DMS114 treated with DMSO at 0.1 percent for 48 hours (cell line): ENCODE measurements around the gene CHIT1.

ENCODE experiments used
- DNase-seq: peaks from one replicate; lab custom pipeline; 2025; ENCODE audit not compliant: unreplicated experiment; lab: John Stamatoyannopoulos, UW

CHIT1 gene

DNA sequence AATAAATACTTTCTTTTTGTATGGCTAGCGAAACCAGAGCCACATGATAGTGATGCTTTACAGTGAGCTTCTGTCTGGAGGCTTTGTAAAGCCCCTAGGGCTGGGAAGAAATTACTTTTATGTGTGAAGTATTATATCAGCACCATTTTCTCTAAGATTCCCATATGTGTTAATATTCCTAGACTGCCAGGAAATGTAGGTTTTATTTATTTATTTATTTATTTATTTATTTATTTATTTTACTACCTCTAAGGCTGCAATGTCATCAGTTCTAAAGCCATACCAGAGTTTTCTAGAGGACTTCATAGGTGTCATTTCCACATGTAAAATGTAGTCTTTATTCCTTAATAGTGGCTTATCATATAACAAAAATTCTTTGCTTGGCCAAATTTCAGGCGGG, 38.5 kb downstream of the CHIT1 start:
- no peak for DNase-seq

DNA sequence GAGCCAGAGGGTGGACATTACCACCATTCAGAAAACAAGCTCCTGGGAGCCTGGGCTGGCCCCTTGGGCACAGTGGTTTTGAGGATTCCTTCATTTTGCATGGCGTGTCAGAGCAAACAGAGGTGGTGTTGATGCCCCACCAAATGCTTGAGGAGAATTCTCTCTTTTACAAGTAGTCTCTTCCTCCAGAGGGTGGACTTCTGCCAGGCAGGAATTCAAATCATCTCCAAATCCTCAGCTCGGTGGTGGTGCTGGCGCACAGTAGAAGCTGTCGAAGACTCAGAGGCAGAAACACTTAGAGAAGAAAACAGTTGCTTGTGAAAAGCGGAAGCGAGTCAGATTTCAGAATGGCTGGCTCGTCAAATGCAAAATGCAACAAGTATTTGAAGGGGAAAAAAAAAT, 39.5 kb downstream of the CHIT1 start:
- no peak for DNase-seq

DNA sequence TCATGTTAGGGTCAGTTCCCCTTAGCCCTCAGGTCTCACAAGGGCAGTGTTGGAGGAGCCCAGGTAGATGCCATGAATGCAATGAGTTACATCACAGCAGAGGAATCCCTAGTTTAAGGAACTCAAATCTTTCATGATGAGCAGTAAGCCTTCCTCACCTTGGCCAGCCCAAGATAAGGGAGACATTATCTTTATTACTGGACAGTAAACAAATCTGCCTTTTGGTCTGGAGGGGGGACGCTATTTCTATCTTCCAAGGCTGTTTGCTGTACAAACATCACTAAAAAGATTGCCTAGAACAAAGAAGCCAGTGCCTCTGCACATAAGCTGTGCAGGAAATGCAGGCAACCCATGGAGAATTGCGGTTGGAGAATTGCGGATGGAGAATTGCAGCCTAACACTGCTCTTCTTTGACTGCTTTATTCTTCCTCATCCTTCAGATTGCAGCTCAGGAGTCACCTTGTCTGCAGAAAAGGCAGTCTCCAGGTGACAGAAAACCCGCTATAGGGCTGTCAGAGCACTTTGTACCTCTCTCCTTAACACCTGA, 40.7 kb downstream of the CHIT1 start:
- no peak for DNase-seq

DNA sequence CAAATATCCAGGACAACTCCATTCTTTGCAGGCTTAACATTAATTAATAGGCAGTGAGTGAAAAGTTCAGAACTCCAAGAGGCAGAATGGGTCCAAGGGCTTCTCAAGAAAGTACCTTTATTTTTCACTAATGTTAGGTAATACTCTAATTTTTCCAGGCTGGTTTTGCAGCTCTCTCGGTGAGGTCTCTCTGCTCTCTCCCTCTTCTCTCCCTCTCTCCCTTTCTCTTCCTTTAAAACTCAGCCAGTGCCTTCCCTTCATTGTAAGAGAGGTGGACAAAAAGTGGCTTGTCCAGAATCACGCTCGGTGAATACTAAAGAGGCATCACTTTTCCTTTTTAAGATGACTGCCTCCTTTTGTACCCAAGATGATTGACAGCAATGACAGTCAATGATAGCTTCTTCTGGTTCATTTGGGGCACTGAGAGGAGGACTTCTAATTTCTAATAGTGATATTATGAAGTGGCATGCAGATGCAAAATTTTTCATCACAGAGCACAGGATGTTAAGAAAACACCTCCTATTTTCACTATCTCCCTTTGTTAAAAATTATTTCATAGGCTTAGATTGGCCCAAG, 41.7 kb downstream of the CHIT1 start:
- DNase-seq: no peak

DNA sequence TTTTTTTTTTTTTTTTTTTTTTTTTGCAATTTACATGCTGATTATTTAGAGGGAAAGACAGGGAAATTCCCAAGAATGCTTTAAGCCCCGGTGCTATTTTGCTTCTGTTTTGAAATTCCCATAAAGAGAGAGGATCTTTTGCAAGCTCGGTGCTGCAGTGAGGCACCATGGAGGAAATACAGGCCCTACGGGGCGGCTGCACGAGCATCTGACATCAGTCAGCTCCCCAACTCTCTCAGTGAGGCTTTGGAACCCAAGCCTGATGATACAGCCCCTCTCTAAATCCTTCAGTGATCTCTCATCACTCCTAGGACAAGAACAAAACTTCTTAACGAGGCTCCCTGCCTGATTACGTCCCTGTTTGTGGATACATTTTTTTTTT, 42.2 kb downstream of the CHIT1 start:
- DNase-seq: no peak

DNA sequence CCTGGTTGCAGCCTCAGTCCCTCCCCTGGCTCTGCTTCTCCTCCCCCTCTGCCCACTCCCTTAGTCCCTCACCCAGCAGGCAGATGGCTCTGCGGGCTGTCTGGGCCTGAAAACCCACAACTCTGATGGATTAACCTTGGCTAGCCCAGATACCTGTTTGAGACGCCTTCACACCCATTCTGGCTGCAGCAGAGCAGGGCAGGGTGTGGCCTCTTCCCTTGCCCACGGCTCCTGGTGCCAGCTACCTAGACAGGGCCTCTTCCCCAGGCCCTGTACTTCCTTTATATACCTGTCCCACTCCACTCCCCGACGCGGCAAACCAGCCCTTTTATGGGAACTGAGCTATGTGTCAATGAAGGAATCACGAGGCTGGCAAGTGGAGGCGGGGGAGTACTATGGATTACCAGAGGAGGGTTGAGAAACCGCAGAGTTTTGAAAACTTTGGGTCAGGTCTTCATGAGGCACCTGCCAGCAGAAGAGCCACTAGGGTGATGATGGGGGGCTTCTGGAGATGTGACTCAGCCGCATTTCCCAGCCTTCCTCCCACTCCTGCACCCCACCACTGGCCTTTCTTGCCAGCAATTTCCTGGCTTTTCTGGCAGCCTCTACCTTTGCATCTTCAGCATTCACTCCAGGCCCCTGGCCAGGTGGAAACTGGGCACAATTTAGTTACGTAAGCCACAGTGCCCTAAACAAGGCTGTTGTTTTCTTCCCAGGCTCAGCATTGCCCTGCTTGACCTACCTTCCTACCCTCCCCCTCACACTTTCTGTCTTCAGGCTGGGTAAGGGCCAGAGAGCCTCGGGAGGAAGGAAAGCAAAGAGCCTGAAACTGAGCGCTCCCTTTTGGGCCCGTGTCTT, 42.8 kb downstream of the CHIT1 start, which contains the start of gene CHI3L1:
TSS of gene CHI3L1 (minus strand) at position 259 of the 858 bp plus-strand sequence. CDS start at position 178, 81 bp downstream.
- no peak for DNase-seq

DNA sequence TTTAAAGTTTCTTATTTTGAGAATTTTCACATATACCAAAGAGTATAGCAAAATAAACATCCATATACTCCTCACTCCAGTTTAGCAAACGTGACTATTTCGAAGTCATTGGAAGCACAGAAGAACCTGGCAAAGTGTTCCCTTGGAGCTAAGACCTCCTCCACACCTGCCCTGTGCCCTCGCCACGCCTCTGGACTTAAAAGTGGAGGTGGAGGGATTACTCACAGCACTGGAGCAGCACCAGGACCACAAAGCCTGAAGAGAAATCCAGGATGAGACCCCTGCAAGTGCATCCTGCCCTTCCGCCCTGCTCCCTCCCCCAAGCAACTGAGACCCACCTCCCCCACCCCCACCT, 43.4 kb downstream of the CHIT1 start:
- DNase-seq: no peak

DNA sequence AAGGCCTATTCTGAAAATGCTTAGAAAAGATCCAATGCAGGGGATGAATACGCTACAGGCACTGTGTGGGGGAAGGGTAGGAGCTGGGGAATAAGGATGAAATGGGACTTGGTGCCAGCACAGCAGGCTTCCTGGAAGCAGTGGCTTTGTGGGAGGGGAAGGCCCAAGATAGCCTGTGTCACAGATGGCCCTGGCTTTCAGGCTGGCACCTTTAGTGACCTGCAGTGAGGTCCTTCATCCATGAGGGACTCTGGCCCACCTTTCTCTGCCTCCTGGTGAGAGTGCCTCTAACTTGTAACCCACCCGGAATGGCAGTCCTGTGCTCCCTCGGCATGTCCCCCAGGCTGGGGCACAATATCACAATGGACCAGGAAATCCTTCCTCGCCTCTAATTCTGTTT, 43.9 kb downstream of the CHIT1 start:
- no peak for DNase-seq

DNA sequence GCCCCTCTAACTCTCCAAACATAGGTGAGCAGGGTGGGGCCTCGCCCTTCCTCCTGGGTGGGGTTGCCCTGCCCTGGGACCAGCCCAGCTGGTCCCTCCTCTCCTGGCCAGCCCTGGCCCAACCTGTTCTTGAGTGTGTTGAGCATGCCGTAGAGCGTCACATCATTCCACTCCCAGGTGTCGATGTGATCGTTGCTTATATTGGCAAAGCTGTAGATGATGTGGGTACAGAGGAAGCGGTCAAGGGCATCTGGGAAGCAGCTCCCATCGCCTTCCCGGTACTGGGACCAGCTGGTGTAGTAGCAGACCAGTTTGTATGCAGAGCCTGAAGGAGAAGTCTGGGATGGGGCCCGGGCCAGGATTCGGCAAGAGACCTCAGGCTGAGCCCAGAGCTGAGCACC, 44.4 kb downstream of the CHIT1 start:
- no peak for DNase-seq

DNA sequence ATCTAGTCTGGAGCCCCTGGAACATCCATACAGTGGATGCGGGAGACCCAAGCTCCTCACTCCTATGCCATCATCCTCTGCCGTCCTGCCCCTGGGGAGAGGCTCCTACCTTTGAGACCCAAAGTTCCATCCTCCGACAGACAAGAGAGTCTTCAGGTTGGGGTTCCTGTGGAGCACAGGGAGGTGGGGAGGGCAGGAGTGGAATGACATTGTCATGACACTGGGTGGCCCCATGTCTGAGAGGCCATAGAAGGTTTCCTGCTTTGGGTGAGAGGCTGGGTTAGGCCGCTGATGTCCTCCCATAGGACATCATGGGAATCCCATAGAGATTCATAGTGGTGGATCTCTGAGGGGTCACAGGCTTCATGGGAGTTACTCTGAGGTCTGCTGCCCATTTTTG, 45.0 kb downstream of the CHIT1 start:
- no peak for DNase-seq

DNA sequence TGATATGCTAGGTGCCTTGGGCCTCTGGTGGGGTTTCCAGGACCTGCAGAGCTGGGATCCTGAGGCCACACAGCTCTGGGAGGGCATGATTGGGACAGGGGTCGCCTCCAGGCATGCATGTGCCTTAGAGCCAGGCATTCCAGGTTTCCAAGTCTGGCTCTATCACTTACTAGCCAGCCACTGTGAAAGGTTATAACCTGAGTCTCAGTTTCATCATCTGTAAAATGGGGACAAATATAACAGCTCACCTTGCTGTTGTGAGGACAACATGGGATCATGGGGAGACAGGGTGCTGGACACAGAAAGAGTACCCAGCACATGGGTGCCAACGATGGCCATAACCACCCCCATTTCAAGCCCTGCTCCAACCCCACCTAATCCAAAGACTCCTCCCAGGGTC, 45.6 kb downstream of the CHIT1 start:
- no peak for DNase-seq

DNA sequence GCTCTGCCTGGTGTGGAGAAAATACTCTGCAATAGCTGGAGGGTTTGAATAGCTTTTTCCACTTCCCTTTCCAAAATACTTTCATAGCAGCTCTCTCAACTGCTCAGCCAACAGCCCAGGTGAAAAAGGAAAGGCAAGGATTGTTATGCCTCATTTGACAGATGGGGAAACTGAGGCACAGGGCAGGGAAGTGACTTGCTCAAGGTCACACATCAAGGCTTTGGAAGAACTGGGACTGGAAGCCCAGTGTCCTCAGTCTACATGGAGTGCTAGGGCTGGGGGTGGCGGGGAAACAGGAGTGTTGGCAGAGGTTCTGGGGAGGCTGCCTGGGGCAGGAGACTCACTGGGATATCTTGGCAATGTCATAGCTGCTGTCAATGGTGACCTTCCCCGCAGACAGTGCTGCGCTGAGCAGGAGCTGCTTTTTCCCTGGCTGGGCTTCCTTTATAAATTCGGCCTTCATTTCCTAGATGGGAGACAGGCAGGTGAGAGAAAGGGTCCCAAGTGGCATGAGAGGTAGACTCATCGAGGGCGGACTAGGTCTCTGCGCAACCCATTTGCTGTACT, 47.0 kb downstream of the CHIT1 start:
- DNase-seq: no peak

DNA sequence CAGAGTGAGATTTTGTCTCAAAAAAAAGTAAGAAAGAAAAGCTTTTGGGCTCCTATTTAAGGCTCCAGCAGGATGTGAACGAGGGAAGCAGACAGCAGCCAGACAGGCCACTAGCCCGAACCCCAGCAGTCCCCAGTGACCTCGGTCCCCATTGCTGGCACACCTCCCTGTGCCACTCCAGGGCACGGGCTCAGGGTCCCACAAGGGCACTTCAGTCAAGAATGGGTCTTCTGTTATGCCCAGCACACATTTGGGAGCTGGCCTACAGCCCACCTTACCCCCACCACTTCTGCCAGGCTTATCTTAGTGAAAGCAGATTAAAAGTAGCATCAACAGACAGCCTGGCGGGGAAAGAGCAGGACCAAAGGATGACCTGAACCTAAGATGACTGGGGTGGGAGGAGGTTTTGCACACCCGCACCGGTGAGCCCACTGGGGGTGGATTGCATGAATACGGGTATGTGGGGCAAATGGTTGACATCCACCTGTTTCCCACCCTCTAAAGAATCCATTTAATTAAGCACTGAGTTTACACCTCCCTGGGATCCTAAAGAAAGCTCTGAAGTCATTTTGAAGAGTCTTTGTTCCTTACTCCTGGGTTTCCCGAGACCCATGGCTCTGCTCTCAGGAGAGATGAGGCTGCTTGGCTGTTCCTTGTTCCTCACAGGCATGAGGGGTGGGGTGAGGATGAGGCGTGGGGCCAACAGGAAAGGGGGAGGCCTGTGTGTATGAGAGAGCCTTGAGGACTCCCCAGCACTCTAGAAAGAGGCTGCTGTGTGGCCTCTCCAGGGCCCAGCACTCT, 47.7 kb downstream of the CHIT1 start:
- DNase-seq: no peak

DNA sequence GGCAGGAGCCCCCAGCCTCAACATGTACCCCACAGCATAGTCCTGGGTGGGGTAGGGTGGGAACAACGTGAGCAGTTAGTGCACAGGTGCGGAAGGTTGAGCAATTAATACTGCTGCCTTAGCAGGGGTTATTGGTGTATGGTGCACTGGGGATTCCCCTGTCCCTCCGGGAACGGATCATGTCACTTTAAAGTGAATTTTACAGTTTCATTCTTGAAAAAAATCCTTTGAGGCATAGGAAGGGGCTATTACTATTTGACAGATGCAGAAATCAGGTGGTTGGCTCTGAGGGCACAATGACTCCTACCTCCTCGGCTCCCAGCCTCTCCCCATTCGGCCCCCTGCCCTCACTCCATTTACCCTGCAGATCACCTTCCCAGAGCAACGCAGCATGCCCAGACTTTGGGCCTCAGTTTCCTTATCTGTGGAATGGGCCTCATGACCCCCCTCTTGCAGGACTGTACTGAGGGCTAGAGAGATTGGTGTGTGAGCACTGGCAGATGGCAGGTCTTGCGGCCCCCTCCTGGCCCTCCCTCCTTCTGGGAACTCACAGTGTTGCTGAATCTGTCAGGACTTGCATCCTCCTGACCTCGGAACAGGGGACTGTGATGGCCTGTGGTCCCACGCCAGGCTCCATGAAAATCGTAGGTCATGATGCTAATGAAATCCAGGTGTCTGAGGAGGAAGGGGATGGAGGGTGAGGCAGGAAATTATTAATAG, 48.7 kb downstream of the CHIT1 start:
- no peak for DNase-seq

DNA sequence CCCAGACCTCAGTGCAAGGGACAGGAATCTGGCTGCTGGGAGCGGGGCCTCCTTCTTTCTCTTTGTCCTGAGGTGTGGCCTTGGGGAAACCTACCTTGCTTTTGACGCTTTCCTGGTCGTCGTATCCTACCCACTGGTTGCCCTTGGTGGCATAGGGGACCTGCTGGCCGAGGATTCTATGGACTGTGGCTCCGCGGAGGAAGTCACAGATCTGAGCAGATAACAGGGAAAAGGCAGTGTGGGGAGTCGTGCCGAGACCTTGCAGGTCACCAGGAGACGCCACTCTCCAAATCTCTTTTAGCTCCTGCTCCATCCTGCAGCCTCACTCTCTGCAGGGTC, 49.8 kb downstream of the CHIT1 start:
- no peak for DNase-seq

DNA sequence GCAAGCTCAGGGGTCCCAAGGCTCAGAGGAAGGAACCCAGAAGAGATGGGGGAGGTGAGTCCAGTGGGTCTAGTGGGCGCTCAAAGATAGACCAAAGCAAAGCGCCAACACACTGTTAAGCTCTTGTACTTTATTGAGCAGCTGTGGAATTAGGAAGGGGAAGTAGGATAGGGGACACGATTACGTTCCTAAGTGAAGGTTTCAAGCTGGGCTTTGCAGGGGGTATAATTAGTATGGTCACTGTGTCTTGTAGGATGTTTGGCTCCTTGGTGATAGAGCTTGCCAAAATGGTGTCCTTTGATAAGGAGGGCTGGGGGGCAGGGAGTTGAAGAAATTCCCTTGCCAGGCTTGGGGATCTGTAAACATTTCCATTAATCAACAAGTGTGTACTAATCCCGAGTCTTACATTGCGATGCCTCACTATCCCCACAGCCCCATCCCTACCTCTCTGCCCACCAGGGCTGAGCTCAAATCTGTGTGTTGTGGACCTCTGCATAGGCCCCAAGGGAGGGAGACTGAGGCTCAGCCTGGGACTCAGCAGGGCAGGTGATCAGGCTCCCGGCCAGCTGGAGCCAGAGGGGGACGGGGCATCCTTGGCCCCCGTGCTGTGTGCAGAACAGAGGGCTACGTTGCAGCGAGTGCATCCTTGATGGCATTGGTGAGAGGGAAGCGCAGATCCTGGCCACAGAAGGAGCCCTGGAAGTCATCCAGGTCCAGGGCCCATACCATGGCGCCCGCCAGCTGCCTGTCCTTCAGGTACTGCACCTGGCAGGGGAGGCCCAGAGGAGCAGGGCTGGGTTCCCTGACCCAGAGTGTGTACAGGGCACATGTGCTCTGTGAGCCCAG, 50.4 kb downstream of the CHIT1 start:
- DNase-seq: no peak

DNA sequence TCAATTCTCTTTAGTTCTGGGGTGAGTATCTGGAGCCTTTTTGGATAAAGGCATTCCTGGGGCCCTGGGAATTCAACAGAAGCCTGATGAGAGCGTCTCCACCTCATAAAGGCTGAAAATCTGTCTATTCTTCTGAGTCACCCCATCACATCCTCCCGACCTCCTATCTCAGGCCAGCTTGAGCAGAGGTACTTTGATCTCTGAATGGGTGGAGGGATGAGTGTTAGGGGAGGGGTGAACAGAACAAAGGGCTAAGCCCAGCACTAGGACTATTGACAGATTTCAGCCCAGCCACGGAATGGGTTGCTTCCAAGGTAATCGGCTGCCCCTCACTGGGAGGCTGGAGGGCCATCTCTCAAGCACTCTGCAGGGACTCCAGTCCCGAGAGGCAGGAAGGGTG, 51.4 kb downstream of the CHIT1 start:
- DNase-seq: no peak

DNA sequence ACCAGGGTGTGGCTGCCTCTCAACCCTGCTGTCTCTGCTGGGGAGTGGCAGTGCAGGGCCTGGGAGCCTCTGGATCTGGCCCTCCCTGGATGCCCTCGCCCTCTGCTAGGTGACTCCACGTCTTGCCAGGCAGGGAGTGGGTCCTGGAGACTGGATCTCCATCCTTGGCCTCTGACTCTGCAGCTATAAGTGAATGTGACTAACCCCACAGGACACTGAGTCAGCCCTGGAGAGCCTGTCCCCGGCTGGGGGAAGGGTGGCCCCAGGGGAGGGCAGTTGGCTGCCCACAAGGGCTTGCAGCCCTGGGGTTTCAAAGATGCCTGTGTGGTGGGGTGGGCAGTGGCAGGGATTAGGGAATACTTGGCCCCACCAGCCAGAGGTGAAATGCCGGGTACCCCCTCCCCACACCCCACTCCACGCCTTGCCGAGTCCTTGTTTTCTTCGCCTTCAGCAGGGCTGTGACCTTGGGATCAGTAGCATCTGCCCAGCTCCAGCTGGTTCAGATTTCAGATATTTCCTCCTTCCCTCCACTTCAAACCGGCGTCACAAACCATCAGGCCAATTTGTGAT, 51.9 kb downstream of the CHIT1 start:
- no peak for DNase-seq

DNA sequence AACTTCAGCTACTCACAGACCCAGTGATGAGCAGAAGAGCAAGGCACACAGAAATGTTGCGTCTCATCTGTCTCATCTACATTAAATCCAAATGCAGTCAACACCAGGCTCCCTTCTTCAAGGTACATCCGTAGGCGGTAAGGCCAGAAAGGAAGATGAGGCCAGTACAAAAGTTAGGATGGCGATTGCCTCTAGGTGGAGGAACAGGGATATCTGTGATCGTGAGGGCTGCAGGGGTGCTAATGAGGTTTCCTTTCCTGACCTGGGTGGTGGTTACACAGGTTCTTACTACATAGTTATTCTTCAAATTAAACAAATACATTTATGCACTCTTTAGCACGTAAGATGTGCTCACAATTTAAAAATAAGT, 52.5 kb downstream of the CHIT1 start:
- no peak for DNase-seq
